ENCODE measurements around the gene AUTS2. TPM values are rescaled to one million over a fixed set of nuclear protein-coding genes. Genes with fewer than 3 reads are reported as not detected.

AUTS2 gene
- polyA plus RNA-seq, 6 donors from 2014 or later, result 8.8 to 28.0 (median 20.9) TPM

GRCh38 chr7:69935107-69935506 lies 336.8 kb downstream of the AUTS2 start:
- peaks cover 3 to 21% (median 12%) of the 10 kb centered on the region in 3 donors for H3K4me1 Mint-ChIP-seq
- DNase-seq (no peak), ATAC-seq (ENCODE audit: low read depth in 2 of 2) (no peak)
- peak overlapping the region in 3 of 6 donors; percentile 7 to 30 (median 27) for H3K27ac Mint-ChIP-seq
- H3K27me3 Mint-ChIP-seq, result no peaks in the 10 kb centered on the region
- H3K9me3 Mint-ChIP-seq, result no peaks in the 10 kb centered on the region
- no peak overlapping the region for H3K4me3 Mint-ChIP-seq
- H3K36me3 Mint-ChIP-seq, result no peaks in the 10 kb centered on the region

- DNase-seq (no peak), ATAC-seq (ENCODE audit: low read depth in 2 of 2) (no peak)
- Mint-ChIP-seq H3K27me3 (no peaks in the 10 kb centered on the region), H3K9me3 (no peaks in the 10 kb centered on the region), H3K4me1 (peaks cover 18 to 40% (median 28%) of the 10 kb centered on the region in 3 donors), H3K27ac (no peak overlapping the region), H3K4me3 (no peak overlapping the region), H3K36me3 (no peaks in the 10 kb centered on the region)
These were observed 338.8 kb downstream of the AUTS2 start for GRCh38 chr7:69937097-69937496.

- H3K4me3 Mint-ChIP-seq, result no peak overlapping the region
- H3K9me3 Mint-ChIP-seq, result no peaks in the 10 kb centered on the region
- H3K27ac Mint-ChIP-seq, result peak overlapping the region in 2 of 6 donors; percentile 12 to 67
These were observed 341.0 kb downstream of the AUTS2 start for GRCh38 chr7:69939317-69939716.

GRCh38 chr7:69941077-69941651 lies 342.9 kb downstream of the AUTS2 start:
- Mint-ChIP-seq H3K9me3 (no peaks in the 10 kb centered on the region), H3K4me1 (peaks cover 15 to 39% (median 20%) of the 10 kb centered on the region in 3 donors), H3K36me3 (no peaks in the 10 kb centered on the region), H3K27me3 (no peaks in the 10 kb centered on the region), H3K4me3 (no peak overlapping the region), H3K27ac (peak overlapping the region in 1 of 6 donors; percentile 29)
- ATAC-seq (ENCODE audit: low read depth in 2 of 2), result no peak
- DNase-seq, result no peak

More at GRCh38 chr7:69939317-69939716, 341.0 kb downstream of the AUTS2 start:
- Mint-ChIP-seq H3K4me1 (peaks cover 18 to 48% (median 28%) of the 10 kb centered on the region in 3 donors), H3K36me3 (no peaks in the 10 kb centered on the region), H3K27me3 (no peaks in the 10 kb centered on the region)
- DNase-seq (no peak), ATAC-seq (ENCODE audit: low read depth in 2 of 2) (no peak)

- Mint-ChIP-seq H3K27me3 (no peaks in the 10 kb centered on the region), H3K4me1 (peaks cover 15 to 39% (median 20%) of the 10 kb centered on the region in 3 donors), H3K4me3 (no peak overlapping the region), H3K36me3 (no peaks in the 10 kb centered on the region), H3K9me3 (no peaks in the 10 kb centered on the region), H3K27ac (no peak overlapping the region)
- no peak for DNase-seq
- ATAC-seq (ENCODE audit: low read depth in 2 of 2), result no peak
These were observed 344.3 kb downstream of the AUTS2 start for GRCh38 chr7:69942573-69942972.

- Mint-ChIP-seq H3K27me3 (no peaks in the 10 kb centered on the region), H3K36me3 (no peaks in the 10 kb centered on the region), H3K4me1 (peaks cover 5 to 28% (median 5%) of the 10 kb centered on the region in 3 donors), H3K9me3 (no peaks in the 10 kb centered on the region), H3K27ac (no peak overlapping the region), H3K4me3 (no peak overlapping the region)
- no peak for ATAC-seq (ENCODE audit: low read depth in 2 of 2)
- DNase-seq, result no peak
These were observed 348.6 kb downstream of the AUTS2 start for GRCh38 chr7:69946901-69947300.

- DNase-seq (no peak), ATAC-seq (ENCODE audit: low read depth in 2 of 2) (no peak)
- Mint-ChIP-seq H3K9me3 (no peaks in the 10 kb centered on the region), H3K36me3 (no peaks in the 10 kb centered on the region), H3K4me1 (peaks cover 10 to 32% (median 12%) of the 10 kb centered on the region in 3 donors), H3K4me3 (no peak overlapping the region), H3K27me3 (no peaks in the 10 kb centered on the region), H3K27ac (no peak overlapping the region)
These were observed 349.7 kb downstream of the AUTS2 start for GRCh38 chr7:69947998-69948397.

- Mint-ChIP-seq H3K36me3 (no peaks in the 10 kb centered on the region), H3K27ac (peak overlapping the region in 2 of 6 donors; percentile 18 to 76), H3K4me3 (no peak overlapping the region), H3K4me1 (peaks cover 14 to 33% (median 22%) of the 10 kb centered on the region in 3 donors), H3K27me3 (no peaks in the 10 kb centered on the region), H3K9me3 (no peaks in the 10 kb centered on the region)
- ATAC-seq (ENCODE audit: low read depth in 2 of 2) (no peak), DNase-seq (no peak)
These were observed 350.8 kb downstream of the AUTS2 start for GRCh38 chr7:69949122-69949521.

- H3K27ac Mint-ChIP-seq, result peak overlapping the region in 4 of 6 donors; percentile 12 to 67 (median 44)
- no peak for DNase-seq
- H3K36me3 Mint-ChIP-seq, result no peaks in the 10 kb centered on the region
These were observed 353.2 kb downstream of the AUTS2 start for GRCh38 chr7:69951458-69951857.

GRCh38 chr7:69953136-69954067 lies 355.1 kb downstream of the AUTS2 start:
- no peaks in the 10 kb centered on the region for H3K9me3 Mint-ChIP-seq
- DNase-seq (peak; percentile 71), ATAC-seq (ENCODE audit: low read depth in 2 of 2) (peak; percentile 95 to 97)
- H3K27ac Mint-ChIP-seq, result peak overlapping the region; percentile 93 to 99 (median 95)
- H3K36me3 Mint-ChIP-seq, result no peaks in the 10 kb centered on the region
- no peaks in the 10 kb centered on the region for H3K27me3 Mint-ChIP-seq
- peaks cover 34 to 49% (median 46%) of the 10 kb centered on the region in 3 donors for H3K4me1 Mint-ChIP-seq
- peak overlapping the region; percentile 37 to 91 (median 76) for H3K4me3 Mint-ChIP-seq

More at GRCh38 chr7:69951458-69951857, 353.2 kb downstream of the AUTS2 start:
- H3K4me3 Mint-ChIP-seq, result no peak overlapping the region
- H3K27me3 Mint-ChIP-seq, result no peaks in the 10 kb centered on the region
- H3K9me3 Mint-ChIP-seq, result no peaks in the 10 kb centered on the region
- H3K4me1 Mint-ChIP-seq, result peaks cover 29 to 46% (median 44%) of the 10 kb centered on the region in 3 donors
- ATAC-seq (ENCODE audit: low read depth in 2 of 2), result no peak

- Mint-ChIP-seq H3K27ac (peak overlapping the region in 4 of 6 donors; percentile 41 to 96 (median 70)), H3K4me1 (peaks cover 43 to 65% (median 54%) of the 10 kb centered on the region in 3 donors), H3K36me3 (no peaks in the 10 kb centered on the region)
These were observed 358.3 kb downstream of the AUTS2 start for GRCh38 chr7:69956541-69956940.

GRCh38 chr7:69957661-69958060 lies 359.4 kb downstream of the AUTS2 start:
- H3K36me3 Mint-ChIP-seq, result no peaks in the 10 kb centered on the region
- ATAC-seq (ENCODE audit: low read depth in 2 of 2) (no peak), DNase-seq (no peak)
- no peak overlapping the region for H3K4me3 Mint-ChIP-seq
- peak overlapping the region; percentile 9 to 84 (median 46) for H3K27ac Mint-ChIP-seq
- H3K4me1 Mint-ChIP-seq, result peaks cover 46 to 72% (median 59%) of the 10 kb centered on the region in 3 donors
- no peaks in the 10 kb centered on the region for H3K27me3 Mint-ChIP-seq
- H3K9me3 Mint-ChIP-seq, result no peaks in the 10 kb centered on the region

More at GRCh38 chr7:69956541-69956940, 358.3 kb downstream of the AUTS2 start:
- DNase-seq (no peak), ATAC-seq (ENCODE audit: low read depth in 2 of 2) (no peak)
- Mint-ChIP-seq H3K4me3 (no peak overlapping the region), H3K27me3 (no peaks in the 10 kb centered on the region), H3K9me3 (no peaks in the 10 kb centered on the region)

GRCh38 chr7:69959789-69960499 lies 361.7 kb downstream of the AUTS2 start:
- Mint-ChIP-seq H3K4me3 (no peak overlapping the region), H3K4me1 (peaks cover 55 to 77% (median 60%) of the 10 kb centered on the region in 3 donors), H3K36me3 (no peaks in the 10 kb centered on the region), H3K27ac (peak overlapping the region in 2 of 6 donors; percentile 29 to 67), H3K27me3 (no peaks in the 10 kb centered on the region), H3K9me3 (no peaks in the 10 kb centered on the region)
- ATAC-seq (ENCODE audit: low read depth in 2 of 2) (no peak), DNase-seq (no peak)

Data from naive B cell (primary cell).